GM18870 (cell line): ENCODE results near the gene CCDC121.
"Not testable (repeated sequence)": the region's sequence is repeated elsewhere in the genome, so short reads cannot be mapped to it uniquely, and the experiment has no call there.

ENCODE experiments used
- ATAC-seq: cut with Tn5 transposase; IDR thresholded peaks from one replicate; pipeline ENCODE4 v1.9.1; 2021; ENCODE audit warnings: moderate library complexity; ENCODE audit not compliant: unreplicated experiment

Gene CCDC121

GRCh38 chr2:27638037-27638637 is 9.3 kb upstream of the CCDC121 start:
- ATAC-seq: no peak

- ATAC-seq: no peak
Observed at GRCh38 chr2:27636766-27637165, 8.0 kb upstream of the CCDC121 start.

DNA sequence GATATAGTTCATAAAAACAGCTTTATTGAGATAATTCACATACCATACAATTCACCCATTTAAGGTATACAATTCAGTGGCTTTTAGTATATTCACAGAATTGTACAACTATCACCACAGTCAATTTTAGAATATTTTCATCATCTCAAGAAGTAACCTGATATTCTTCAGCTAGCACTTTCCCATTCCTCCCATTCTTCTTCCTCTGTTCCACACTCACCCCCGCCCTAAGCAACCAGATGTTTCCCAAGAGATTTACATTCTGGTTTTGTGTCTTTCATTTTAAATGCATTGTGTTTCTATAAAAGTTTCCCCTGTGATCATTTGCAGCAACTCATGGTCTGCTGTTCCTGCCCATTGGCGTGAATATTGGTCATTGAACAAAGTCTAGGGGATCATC is 5.5 kb upstream of the CCDC121 start:
- ATAC-seq: no peak

GRCh38 chr2:27630257-27630656 is 1.4 kb upstream of the CCDC121 start:
- ATAC-seq: not testable (repeated sequence)

DNA sequence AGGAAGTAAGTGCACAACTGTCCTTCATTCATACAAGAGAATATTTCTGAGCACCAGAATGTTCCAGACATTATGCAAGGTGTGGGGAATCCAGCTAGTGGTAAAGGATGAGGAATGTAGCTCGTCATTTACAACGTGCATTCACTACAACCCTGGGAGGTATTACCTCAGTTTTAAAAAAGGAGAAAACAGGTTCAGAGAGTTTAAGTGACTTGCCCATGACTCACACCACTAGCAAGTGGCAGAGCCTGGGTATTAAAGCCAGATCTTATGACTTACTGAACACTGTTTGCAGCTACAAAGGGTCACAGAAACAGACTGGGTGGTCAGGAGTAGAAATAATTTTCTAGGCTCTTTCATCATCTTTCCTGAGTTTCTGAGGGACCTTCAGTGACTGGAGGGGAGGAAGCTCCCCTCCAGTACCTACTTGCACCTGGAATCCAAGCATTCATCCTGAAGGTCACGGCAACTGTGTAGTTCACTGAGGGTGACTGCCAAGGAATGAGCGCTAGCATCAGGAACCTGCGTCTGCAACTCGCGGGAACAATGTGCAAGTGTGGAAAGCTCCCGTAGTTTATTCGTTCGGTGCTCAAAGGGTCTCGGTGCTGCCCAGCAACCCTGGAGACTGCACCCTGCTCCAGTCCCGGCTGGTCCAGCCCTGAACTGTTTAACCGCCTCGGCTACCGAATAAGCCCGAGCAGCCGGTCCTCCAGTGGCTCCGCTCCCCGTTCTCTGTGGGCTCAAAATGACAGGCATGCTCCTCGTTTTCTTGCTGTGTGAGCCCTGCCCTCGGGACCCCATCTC is 647 bp downstream of the CCDC121 start:
- no peak for ATAC-seq

DNA sequence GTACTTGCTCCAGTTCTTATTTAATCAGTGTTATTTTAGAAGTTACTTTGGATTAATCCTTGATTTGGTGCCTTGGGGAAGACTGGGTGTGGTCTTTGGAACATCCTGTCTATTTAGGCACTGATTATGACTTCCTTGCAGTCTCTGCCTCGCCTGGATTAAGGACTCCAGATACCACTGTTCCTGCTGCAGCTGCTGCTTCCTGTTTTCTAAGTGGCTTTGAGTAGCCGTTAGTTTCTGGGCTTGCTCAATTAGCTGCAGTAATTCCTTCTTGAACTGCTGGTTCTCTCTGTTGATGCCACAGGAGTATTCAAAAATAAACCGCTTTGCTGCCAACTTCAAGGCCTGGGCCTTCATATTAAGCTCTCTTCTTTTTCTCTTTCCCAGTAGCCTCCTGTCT is 1.9 kb downstream of the CCDC121 start:
- ATAC-seq: not testable (repeated sequence)

DNA sequence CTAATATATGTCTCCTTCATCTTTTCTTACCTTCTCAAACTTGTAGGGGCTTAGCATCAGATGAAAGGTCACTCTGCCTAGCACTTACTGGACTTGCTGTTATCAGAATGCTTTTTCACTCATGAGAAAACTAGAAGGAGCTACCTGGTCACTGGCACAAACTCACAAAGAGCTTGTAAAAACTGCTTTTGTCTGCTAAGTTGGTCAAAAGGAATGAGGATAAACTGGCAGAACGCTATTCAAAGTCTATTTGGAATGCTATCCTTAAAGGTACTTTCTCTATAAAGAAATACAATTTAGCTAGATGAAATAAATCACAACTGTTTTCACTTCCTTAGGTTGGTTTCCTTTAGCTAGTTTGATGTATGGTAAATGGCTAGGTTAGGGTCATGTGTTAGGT is 2.5 kb downstream of the CCDC121 start:
- not testable (repeated sequence) for ATAC-seq

DNA sequence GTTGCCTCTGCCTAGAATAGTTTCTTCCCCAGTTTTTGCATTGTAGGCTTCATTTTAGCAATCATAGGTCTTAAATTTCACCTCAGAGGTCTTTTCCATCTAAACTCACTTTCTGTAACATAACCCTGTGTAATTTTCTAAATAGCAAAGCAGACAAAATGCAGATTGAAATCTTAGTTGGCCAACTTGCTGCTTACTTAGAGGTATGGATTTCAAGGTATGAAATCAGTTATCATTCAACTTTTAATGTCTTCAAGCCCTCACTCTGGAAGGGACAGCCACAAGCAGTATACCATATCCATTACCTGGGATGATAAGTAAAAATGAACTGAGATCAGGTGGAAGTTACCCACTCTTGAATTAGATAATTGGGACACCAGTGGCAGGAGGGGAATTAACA is 3.9 kb downstream of the CCDC121 start:
- no peak for ATAC-seq

GRCh38 chr2:27622921-27623384 is 5.9 kb downstream of the CCDC121 start:
- ATAC-seq: no peak

DNA sequence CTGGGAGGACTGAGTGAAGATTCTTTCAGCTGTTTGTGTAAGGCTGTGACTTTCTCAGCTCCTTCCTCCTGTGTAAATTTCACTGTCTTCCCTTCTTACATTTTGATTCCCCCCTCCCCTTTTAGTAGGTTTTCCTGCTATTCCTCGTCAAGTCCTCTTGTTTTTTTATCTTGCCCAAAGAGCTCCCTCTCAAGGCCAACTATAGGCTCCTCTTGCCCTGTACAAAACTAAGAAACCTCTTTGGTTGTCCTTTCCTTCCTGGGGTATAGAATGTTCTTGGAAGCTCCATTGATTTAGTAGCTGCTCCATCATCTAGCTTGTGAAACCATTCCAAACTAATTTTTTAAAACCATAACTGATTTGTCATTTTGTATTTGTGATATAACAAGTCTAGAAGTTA is 7.3 kb downstream of the CCDC121 start:
- no peak for ATAC-seq

DNA sequence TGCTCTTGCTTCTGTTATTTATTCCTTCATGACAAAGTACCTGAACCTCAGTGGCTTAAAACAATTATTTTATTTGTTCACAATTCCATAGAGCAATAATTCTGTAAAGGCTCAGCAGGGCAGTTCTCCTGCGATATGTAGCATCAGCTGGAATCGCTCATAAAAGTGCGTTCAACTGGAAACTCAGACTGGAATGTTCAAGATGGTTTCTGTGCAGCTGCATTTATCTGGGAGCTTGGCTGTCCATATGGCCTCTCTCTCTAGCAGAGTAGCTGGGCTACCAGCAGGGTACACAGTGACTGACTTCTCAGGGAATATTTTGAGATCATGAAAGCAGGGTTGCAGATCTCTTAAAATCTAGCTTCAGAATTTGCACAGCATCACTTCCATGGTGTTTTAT is 13.5 kb downstream of the CCDC121 start:
- no peak for ATAC-seq

DNA sequence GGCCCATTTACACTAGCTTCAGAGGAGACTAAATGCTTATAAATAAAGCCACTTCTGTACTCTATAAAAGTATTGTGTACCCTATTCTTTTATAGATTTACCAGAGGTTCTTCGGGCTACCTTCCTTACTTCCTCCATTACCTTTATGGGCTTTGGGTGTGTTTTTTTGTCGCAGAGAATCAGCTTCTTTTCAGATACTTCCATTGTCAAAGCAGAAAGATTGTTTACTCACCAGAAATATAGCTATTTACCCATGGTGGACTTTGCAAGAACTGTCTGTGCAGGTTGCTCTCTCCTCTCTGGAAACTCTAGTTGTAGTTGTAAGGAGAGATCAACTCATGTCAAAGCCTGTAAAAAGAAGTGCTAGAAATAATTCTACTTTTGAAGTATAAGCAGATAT is 14.8 kb downstream of the CCDC121 start:
- no peak for ATAC-seq

DNA sequence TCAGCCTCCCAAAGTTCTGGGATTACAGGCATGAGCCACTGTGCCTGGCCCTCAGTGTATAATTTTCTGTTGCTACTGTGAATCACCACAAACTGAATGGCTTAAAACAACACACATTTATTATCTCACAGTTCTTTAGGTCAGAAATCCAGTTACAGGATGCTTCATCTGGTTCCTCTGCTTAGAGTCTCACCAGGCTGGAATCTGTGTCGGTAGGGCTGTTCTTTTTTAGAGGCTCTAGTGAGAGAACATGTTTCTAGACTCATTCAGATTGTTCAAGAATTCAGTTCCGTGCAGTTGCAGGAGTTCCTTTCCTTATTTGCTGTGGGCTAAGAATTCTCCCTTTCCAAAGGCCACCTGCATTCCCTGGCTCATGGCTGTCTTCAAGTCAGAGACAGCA is 22.2 kb downstream of the CCDC121 start:
- ATAC-seq: no peak

DNA sequence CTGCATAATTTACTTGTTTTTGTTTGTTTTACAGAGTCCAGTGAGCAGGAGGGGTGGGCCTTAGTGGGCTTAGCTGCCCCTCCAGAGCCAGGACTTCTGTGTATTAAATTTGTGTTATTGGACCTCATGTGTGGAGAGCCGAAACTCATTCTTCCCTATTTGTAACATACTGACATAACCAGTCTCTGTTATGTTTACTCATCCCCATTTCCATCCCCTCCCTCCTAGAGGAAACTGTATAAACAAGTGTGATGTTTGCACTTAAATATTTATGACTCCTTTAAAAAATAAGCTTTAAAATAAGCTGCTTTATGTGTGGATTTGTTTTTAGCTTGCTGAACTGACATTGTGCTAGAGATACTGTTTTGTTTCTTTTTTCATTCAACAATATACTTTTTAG is 32.2 kb downstream of the CCDC121 start:
- ATAC-seq: no peak

GRCh38 chr2:27595412-27595811 is 33.4 kb downstream of the CCDC121 start:
- ATAC-seq: not testable (repeated sequence)

DNA sequence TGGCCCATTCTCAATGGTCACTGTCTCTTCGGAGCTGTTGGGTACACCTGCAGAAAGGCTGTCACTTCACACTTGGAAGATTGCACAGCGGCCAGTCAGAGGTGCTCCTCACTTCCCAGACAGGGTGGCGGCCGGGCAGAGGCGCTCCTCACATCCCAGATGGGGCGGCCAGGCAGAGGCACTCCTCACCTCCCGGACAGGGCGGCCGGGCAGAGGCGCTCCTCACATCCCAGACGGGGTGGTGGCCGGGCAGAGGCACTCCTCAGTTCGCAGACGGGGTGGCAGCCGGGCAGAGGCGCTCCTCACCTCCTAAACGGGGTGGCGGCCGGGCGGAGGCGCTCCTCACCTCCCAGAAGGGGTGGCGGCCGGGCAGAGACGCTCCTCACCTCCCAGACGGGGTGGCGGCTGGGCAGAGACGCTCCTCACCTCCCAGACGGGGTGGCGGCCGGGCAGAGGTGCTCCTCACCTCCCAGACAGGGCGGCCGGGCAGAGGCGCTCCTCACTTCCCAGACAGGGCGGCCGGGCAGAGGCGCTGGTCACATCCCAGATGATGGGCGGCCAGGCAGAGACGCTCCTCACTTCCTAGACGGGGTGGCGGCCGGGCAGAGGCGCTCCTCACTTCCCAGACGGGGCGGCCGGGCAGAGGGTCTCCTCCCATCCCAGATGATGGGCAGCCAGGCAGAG is 34.6 kb downstream of the CCDC121 start:
- ATAC-seq: not testable (repeated sequence)

DNA sequence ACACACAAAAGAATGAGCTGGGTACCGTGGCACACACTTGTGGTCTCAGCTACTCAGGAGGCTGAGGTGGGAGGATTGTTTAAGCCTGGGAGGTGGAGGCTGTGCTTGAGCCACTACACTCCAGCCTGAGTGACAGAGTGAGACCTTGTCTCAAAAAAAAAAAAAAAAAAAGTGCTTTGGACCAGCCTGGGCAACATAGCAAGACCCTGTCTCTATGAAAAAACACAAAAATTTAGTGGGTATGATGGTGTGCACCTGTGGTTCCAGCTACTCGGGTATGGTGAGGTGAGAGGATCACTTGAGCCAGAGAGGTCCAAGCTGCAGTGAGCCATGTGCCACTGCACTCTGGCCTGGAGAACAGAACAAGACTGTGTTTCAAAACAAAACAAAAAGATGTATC is 35.6 kb downstream of the CCDC121 start:
- no peak for ATAC-seq

GRCh38 chr2:27591745-27592144 is 37.1 kb downstream of the CCDC121 start:
- ATAC-seq: no peak

- no peak for ATAC-seq
Observed at GRCh38 chr2:27588308-27588707, 40.5 kb downstream of the CCDC121 start.

DNA sequence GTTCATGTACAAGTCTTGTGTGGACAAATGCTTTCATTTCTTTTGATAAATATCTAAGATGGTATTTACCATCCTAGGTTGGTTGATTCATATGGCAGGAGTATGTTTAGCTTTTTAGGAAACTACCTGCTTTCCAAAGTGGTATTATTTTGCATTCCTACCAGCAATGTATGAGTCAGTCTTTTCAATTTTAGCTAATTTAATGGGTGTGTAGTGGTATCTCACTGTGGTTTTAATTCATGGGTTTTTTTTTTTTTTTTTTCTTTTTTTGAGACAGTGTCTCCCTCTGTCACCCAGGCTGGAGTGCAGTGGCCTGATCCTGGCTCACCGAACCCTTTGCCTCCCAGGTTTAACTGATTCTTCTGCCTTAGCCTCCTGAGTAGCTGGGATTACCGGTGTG is 41.8 kb downstream of the CCDC121 start:
- no peak for ATAC-seq

- ATAC-seq: no peak
Observed at GRCh38 chr2:27584597-27584996, 44.2 kb downstream of the CCDC121 start.

- no peak for ATAC-seq
Observed at GRCh38 chr2:27583390-27583915, 45.4 kb downstream of the CCDC121 start.
